ENCODE measurements around the gene UGGT1.

Gene UGGT1

DNA sequence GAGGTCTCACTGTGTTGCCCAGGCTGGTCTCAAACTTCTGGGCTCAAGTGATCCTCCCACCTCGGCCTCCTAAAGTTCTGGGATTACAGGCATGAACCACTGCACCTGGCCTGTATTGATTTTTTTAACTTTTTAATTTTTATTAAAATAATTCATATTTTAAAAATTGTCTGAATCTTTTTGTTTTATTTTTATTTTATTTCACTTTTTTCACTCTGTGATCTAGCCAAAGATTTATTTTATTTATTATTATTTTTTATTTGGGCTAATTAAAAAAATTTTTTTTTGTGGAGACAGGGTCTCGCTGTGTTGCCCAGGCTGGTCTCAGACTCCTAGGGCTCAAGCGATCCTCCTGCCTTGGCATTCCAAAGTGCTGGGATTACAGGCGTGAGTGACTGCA is 14.1 kb downstream of the UGGT1 start:
- Histone ChIP-seq H3K9ac (ENCODE audit: low read length) (no peak overlapping the region), H3K79me2 (ENCODE audit: low read length) (peaks cover 29% of the 10 kb centered on the region), H3K4me1 (ENCODE audit: low read length) (peaks cover 25% of the 10 kb centered on the region), H4K20me1 (ENCODE audit: insufficient read depth, low read length) (peaks cover 17% of the 10 kb centered on the region), H3K4me2 (ENCODE audit: low read length) (no peak overlapping the region), H3K36me3 (replicated peaks; ENCODE audit: low read depth, low read length) (peaks cover 19% of the 10 kb centered on the region), H3K9me3 (ENCODE audit: insufficient read depth, low read length) (no peaks in the 10 kb centered on the region), H3K4me3 (ENCODE audit: low read length) (no peak overlapping the region), H2AFZ (ENCODE audit: low read depth, low read length) (no peak overlapping the region), H3K27me3 (ENCODE audit: low read depth, low read length) (no peaks in the 10 kb centered on the region), H3K27ac (ENCODE audit: low read length) (no peak overlapping the region)
- no peak for TF ChIP-seq EZH2phosphoT487 (IDR thresholded peaks at IDR 0.05; ENCODE audit: low read depth)
- TF ChIP-seq, protein P1, sequence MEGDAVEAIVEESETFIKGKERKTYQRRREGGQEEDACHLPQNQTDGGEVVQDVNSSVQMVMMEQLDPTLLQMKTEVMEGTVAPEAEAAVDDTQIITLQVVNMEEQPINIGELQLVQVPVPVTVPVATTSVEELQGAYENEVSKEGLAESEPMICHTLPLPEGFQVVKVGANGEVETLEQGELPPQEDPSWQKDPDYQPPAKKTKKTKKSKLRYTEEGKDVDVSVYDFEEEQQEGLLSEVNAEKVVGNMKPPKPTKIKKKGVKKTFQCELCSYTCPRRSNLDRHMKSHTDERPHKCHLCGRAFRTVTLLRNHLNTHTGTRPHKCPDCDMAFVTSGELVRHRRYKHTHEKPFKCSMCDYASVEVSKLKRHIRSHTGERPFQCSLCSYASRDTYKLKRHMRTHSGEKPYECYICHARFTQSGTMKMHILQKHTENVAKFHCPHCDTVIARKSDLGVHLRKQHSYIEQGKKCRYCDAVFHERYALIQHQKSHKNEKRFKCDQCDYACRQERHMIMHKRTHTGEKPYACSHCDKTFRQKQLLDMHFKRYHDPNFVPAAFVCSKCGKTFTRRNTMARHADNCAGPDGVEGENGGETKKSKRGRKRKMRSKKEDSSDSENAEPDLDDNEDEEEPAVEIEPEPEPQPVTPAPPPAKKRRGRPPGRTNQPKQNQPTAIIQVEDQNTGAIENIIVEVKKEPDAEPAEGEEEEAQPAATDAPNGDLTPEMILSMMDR (IDR thresholded peaks at IDR 0.05; ENCODE audit: low read depth, low read length): no peak

DNA sequence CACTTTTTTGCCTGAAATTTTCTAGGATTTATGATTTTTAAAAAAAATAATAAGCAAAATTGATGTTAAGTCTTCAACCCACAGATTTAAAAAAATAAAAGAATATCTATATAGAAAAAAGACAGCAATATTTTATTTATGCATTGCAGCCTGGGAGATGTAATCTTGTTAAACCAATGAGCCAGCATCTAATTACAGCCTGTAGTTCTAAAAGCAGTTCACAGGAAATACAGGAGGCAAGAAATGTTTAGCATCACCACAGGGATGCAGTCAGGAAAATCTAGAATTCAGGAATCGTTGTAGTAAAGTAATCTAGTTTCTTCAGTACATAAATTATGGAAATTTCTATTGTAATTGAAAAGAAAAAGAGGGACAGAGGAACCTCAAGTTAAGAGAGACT is 17.2 kb downstream of the UGGT1 start:
- Histone ChIP-seq H3K4me2 (ENCODE audit: low read length) (no peak overlapping the region), H3K27ac (ENCODE audit: low read length) (no peak overlapping the region), H3K79me2 (ENCODE audit: low read length) (peaks cover 7% of the 10 kb centered on the region), H4K20me1 (ENCODE audit: insufficient read depth, low read length) (peaks cover 6% of the 10 kb centered on the region), H3K36me3 (replicated peaks; ENCODE audit: low read depth, low read length) (peaks cover 18% of the 10 kb centered on the region), H3K9me3 (ENCODE audit: insufficient read depth, low read length) (no peaks in the 10 kb centered on the region), H3K4me1 (ENCODE audit: low read length) (peaks cover 15% of the 10 kb centered on the region), H2AFZ (ENCODE audit: low read depth, low read length) (no peak overlapping the region), H3K27me3 (ENCODE audit: low read depth, low read length) (no peaks in the 10 kb centered on the region), H3K9ac (ENCODE audit: low read length) (no peak overlapping the region), H3K4me3 (ENCODE audit: low read length) (no peak overlapping the region)
- TF ChIP-seq EZH2phosphoT487 (IDR thresholded peaks at IDR 0.05; ENCODE audit: low read depth): no peak
- TF ChIP-seq, protein P1 (IDR thresholded peaks at IDR 0.05; ENCODE audit: low read depth, low read length): no peak

DNA sequence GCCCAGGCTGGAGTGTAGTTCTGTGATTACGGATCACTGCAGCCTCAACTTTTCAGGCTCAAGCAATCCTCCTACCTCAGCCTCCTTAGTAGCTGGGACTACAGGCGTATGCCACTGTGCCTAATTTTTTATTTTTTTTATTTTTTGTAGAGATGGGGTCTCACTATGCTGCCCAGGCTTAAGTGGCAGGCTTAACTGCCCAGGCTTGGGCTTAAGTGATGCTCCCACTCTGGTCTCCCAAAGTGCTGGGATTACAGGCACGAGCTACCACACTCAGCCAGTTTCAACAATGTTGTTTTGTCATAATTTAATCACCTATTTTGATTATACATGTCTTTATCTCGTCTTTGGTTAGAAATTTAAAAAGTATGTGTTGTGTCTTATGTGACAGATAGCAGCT is 18.2 kb downstream of the UGGT1 start:
- TF ChIP-seq, protein P1 (IDR thresholded peaks at IDR 0.05; ENCODE audit: low read depth, low read length): no peak
- TF ChIP-seq EZH2phosphoT487 (IDR thresholded peaks at IDR 0.05; ENCODE audit: low read depth): no peak
- no peak overlapping the region for H3K4me2 ChIP-seq (ENCODE audit: low read length)
- H3K4me1 ChIP-seq (ENCODE audit: low read length): peaks cover 6% of the 10 kb centered on the region
- peaks cover 2% of the 10 kb centered on the region; the same call in 1 of the 2 replicates for H3K79me2 ChIP-seq (ENCODE audit: low read length)
- H3K9me3 ChIP-seq (ENCODE audit: insufficient read depth, low read length): no peaks in the 10 kb centered on the region
- no peak overlapping the region for H3K4me3 ChIP-seq (ENCODE audit: low read length)
- peaks cover 15% of the 10 kb centered on the region for H3K36me3 ChIP-seq (replicated peaks; ENCODE audit: low read depth, low read length)
- H2AFZ ChIP-seq (ENCODE audit: low read depth, low read length): no peak overlapping the region
- H3K9ac ChIP-seq (ENCODE audit: low read length): no peak overlapping the region
- no peak overlapping the region for H3K27ac ChIP-seq (ENCODE audit: low read length)
- H3K27me3 ChIP-seq (ENCODE audit: low read depth, low read length): no peaks in the 10 kb centered on the region
- H4K20me1 ChIP-seq (ENCODE audit: insufficient read depth, low read length): peaks cover 1% of the 10 kb centered on the region

DNA sequence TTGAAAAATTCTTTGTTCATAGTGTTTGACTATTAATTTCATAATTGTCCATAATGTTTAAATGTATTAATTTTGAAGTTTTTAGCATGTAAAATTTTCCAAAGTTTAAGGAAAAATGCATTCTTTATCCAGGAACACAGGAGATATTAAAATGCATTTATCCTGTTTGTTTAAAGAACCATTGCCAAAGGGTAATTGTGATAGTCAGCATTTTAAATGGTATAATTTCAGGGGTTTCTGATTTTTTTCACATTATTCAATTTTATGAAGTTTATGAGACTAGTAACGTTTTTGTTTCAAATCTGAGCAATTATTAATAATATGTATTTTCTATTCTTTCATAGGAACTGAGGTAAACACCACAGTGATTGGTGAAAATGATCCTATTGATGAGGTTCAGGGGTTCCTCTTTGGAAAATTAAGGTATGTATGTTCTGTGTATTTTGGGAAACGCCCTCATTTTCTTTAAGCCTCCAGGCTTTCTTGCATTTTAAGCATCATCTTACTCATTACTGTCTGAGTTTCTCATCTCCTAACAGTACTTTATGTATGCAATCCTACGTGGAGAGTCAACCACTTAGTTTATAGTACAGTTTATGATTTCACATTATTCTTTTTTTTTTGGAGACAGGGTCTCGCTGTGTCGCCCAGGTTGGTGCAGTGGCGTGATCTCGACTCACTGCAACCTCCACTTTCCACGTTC is 25.1 kb downstream of the UGGT1 start:
- no peaks in the 10 kb centered on the region for H3K79me2 ChIP-seq (ENCODE audit: low read length)
- no peaks in the 10 kb centered on the region for H3K4me1 ChIP-seq (ENCODE audit: low read length)
- H3K4me3 ChIP-seq (ENCODE audit: low read length): no peak overlapping the region
- H2AFZ ChIP-seq (ENCODE audit: low read depth, low read length): no peak overlapping the region
- no peaks in the 10 kb centered on the region for H3K9me3 ChIP-seq (ENCODE audit: insufficient read depth, low read length)
- H3K27me3 ChIP-seq (ENCODE audit: low read depth, low read length): no peaks in the 10 kb centered on the region
- no peak overlapping the region for H3K27ac ChIP-seq (ENCODE audit: low read length)
- peaks cover 32% of the 10 kb centered on the region for H3K36me3 ChIP-seq (replicated peaks; ENCODE audit: low read depth, low read length)
- no peak overlapping the region for H3K4me2 ChIP-seq (ENCODE audit: low read length)
- TF ChIP-seq, protein P1 (IDR thresholded peaks at IDR 0.05; ENCODE audit: low read depth, low read length): no peak
- no peak for TF ChIP-seq EZH2phosphoT487 (IDR thresholded peaks at IDR 0.05; ENCODE audit: low read depth)
- no peak overlapping the region for H3K9ac ChIP-seq (ENCODE audit: low read length)
- H4K20me1 ChIP-seq (ENCODE audit: insufficient read depth, low read length): no peaks in the 10 kb centered on the region
